HG03575 (cell line): ENCODE results near the gene ACY1.
"Not testable (repeated sequence)": the region's sequence is repeated elsewhere in the genome, so short reads cannot be mapped to it uniquely, and the experiment has no call there.

ENCODE experiments used
- ATAC-seq: cut with Tn5 transposase; IDR thresholded peaks from one replicate; pipeline ENCODE4 v1.9.1; 2021; ENCODE audit not compliant: unreplicated experiment, insufficient number of reproducible peaks, low FRiP score; ENCODE audit errors: extremely low read depth

ACY1 gene

GRCh38 chr3:52019352-52020080 lies 36.2 kb downstream of the ACY1 start:
- ATAC-seq: no peak

- ATAC-seq: no peak
These were observed 37.5 kb downstream of the ACY1 start for GRCh38 chr3:52020796-52021195.

DNA sequence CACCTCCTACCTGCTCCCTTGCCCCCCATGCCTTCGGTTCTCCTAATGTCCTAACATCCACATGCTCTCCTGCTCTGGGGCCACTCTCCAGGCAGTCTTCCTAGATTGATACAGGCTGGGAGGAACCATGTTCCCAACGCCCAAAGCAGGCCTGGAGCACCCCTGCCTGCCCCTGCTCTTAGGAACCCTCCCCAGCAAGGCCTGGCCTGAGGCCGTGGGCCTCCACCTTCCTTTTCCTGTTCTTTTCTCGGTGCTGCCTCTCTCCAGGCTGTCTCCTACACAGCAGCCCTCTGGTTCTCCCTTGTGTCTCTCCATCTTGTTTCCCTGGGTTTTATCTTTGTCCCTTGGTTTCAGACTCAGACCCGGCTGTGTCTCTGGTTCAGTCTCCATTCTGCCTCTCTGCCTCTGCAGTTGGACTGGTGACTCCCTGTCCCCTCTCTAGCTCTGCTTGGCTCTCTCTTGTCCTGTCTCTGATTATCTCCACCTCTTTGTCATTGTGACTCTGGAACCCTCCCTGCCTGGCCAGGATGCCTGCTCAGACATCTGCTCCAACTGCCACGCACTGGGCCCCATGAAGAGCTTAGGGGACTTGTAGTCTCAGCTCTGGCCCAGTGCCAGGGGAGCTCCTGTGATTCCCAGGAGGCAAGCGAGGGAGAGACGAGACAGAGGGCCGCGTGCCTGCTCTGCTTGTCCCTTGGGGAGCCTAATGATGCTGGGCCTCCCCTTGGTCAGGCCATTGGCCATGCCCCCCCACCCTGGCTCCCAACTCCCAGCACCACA lies 38.3 kb downstream of the ACY1 start:
- no peak for ATAC-seq

- ATAC-seq: no peak
These were observed 39.2 kb downstream of the ACY1 start for GRCh38 chr3:52022323-52023100.

- ATAC-seq: no peak
These were observed 39.9 kb downstream of the ACY1 start for GRCh38 chr3:52023101-52023770.

DNA sequence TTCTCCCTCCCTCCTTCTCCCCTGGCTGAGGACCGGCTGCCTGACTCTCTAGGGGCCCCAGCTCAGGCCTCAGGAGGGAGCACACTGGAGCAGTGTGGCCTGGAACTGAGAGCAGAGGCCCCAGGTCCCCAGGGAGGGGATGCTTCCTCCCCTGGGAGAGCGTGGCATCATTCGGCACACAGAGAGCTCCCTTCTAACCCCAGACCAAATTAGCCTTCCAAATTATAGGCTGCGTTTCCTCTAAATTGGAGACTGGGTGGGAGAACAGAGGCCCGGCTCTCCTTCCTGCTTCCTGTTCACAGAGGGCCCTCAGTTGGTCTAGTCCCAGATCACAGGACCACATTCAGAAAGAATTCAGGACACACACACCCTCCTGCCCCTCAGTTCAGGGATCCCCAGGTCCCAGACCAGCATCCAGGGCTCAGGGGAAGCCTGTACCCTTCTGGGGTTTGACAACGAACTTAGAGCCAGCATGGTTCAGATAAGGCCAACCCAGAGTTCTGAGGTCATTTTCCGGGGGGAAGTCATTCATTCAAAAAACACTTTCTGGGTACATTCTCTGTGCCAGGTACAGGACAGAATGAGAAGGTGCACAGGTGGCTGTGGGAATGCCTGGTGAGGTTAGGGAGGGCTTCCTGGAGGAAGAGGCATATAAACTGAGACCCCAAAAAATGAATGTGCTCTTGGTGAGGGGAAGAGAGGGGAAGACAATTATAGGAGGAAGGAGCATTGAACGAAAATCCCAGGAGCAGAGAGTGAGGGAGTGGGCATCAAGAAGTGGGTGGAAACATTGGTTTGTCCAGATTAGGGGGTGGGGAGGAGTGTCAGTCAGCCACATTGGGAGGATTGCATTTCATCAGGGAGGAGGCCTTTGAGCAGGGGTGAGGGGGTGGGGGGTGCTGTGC lies 40.8 kb downstream of the ACY1 start:
- ATAC-seq: no peak

- ATAC-seq: no peak
These were observed 41.6 kb downstream of the ACY1 start for GRCh38 chr3:52024765-52025452.

GRCh38 chr3:52025453-52025852 lies 42.1 kb downstream of the ACY1 start:
- ATAC-seq: no peak

- no peak for ATAC-seq
These were observed 42.7 kb downstream of the ACY1 start for GRCh38 chr3:52026041-52026440.

GRCh38 chr3:52028572-52028971 lies 45.2 kb downstream of the ACY1 start:
- no peak for ATAC-seq

- ATAC-seq: no peak
These were observed 45.7 kb downstream of the ACY1 start for GRCh38 chr3:52029053-52029452.

GRCh38 chr3:52029535-52029934 lies 46.2 kb downstream of the ACY1 start:
- no peak for ATAC-seq

- no peak for ATAC-seq
These were observed 47.5 kb downstream of the ACY1 start for GRCh38 chr3:52030714-52031310.

- no peak for ATAC-seq
These were observed 48.6 kb downstream of the ACY1 start for GRCh38 chr3:52031896-52032295.

DNA sequence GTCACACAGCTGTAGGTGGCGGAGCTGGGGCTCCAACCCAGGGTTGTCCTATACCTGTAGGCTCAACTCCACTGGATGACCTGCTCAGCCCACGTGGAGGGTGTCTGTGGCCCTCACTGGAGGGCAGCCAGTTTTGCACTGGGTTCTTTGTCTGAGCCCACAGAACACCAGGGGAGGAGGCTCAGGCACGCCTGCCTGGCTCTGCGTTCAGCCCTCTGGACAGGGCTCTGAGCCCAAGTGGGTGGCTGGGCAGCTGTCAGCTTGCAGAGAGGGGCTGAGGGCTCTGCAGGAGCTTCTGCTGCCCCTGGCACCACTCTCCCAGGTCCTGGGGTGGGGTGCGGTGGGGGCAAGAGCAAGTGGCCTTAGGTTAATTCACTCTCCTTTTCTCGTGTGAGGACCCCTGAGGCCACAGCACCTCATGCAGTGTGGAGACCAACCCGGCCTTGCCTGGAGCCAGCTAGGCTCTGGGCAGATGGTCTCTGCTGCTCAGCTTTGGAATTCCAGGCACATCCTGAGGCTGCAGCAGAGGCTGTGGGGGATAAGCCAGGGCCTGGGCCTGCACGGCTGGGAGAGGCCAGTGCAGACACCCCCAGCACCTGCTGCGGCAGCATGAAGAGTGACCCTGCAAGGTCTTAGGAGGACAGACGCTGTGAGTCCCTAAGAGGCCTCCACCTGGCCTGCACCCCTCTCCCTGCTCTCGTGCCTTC lies 49.5 kb downstream of the ACY1 start:
- ATAC-seq: no peak

DNA sequence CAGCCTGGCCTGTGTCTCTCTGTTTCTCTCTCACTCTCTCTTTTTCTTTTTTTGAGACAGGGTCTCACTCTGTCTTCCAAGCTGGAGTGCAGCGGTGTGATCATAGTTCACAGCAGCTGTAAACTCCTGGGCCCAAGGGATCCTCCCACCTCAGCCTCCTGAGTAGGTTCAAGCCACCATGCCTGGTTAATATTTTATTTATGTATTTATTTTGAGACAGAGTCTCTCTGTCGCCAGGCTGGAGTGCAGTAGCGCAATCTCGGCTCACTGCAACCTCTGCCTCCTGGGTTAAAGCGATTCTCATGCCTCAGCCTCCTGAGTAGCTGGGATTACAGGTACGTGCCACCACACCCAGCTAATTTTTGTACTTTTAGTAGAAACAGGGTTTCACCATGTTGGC lies 50.4 kb downstream of the ACY1 start:
- not testable (repeated sequence) for ATAC-seq

DNA sequence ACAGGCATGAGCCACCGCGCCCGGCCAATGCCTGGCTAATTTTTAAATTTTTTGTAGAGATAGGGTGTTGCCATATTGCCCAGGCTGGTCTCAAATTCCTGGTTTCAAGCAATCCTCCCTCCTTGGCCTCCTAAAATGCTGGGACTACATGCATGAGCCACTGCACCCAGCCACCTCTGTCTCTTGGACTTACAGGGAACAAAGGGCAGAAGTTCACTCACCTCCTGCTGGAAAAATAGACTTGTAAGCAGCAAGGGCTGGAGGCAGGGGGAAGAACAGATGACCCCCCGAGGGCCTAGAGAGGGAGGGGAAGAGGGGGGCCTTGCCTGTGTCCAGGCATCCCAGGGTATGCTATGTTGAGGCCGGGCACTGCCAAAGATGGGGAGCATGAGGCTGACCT lies 50.9 kb downstream of the ACY1 start:
- ATAC-seq: no peak
